K562 (cell line): ENCODE data around the gene TXNDC8. TPM values are rescaled to one million over a fixed set of nuclear protein-coding genes. Genes with fewer than 3 reads are reported as not detected.

Experiments used
- CTCFL ChIP-seq: IDR thresholded peaks from 2 replicates; pipeline ENCODE4 v1.6.1; 2011; ENCODE audit warnings: borderline replicate concordance, low read depth, mild to moderate bottlenecking, moderate library complexity, low read length; ENCODE audit not compliant: insufficient read depth, poor library complexity, severe bottlenecking
- FOXO4 ChIP-seq: fragments of 450-650 bp; formaldehyde crosslinking; IDR thresholded peaks from 2 replicates; pipeline ENCODE4 v1.4.0; 2020; ENCODE audit warnings: mild to moderate bottlenecking, moderate library complexity
- IFI16 ChIP-seq: fragments of 250-450 bp; sonication (Bioruptor Pico); IDR thresholded peaks from 2 replicates; pipeline ENCODE4 v2.1.2; 2022; ENCODE audit warnings: mild to moderate bottlenecking, inconsistent platforms
- IRF9 ChIP-seq: fragments of 450-650 bp; IDR thresholded peaks from 2 replicates; pipeline ENCODE4 v1.6.1; 2016; ENCODE audit warnings: missing biosample characterization, missing genetic modification characterization
- MLLT1 ChIP-seq, 2 experiments: fragments of 450-650 bp; IDR thresholded peaks; 2 replicates each; pipeline ENCODE4 v1.6.1; 2016
- SMAD4 ChIP-seq: fragments of 250-450 bp; sonication (Bioruptor Pico); conservative IDR thresholded peaks from 2 replicates; pipeline ENCODE4 v1.8.0; 2021; ENCODE audit warnings: inconsistent platforms, mild to moderate bottlenecking, moderate library complexity
- TAF9B ChIP-seq: fragments of 450-650 bp; IDR thresholded peaks from 2 replicates; pipeline ENCODE4 v1.6.1; 2018; ENCODE audit warnings: mild to moderate bottlenecking; ENCODE audit not compliant: partially characterized antibody
- ZBTB26 ChIP-seq: fragments of 450-650 bp; formaldehyde crosslinking; IDR thresholded peaks from 2 replicates; pipeline ENCODE4 v1.4.0; 2022; ENCODE audit warnings: missing genetic modification characterization
- ZFPM2 ChIP-seq: fragments of 250-450 bp; sonication (Bioruptor Pico); IDR thresholded peaks from 2 replicates; pipeline ENCODE4 v1.5.1; 2022; ENCODE audit warnings: mild to moderate bottlenecking
- ZNF121 ChIP-seq: sonication (generic); formaldehyde crosslinking; conservative IDR thresholded peaks from 2 replicates; pipeline ENCODE4 v1.8.0; 2022; ENCODE audit warnings: missing genetic modification reagents
- ZNF263 ChIP-seq: sonication (generic); formaldehyde crosslinking; IDR thresholded peaks from 2 replicates; pipeline ENCODE4 v1.8.0; 2022; ENCODE audit warnings: mild to moderate bottlenecking, missing genetic modification reagents, borderline replicate concordance
- ZNF3 ChIP-seq: fragments of 250-450 bp; sonication (Bioruptor Pico); IDR thresholded peaks from 2 replicates; pipeline ENCODE4 v1.5.0; 2021; ENCODE audit warnings: mild to moderate bottlenecking, moderate library complexity
- ZNF592 ChIP-seq: fragments of 450-650 bp; IDR thresholded peaks from 2 replicates; pipeline ENCODE4 v1.6.1; 2017; ENCODE audit warnings: antibody characterized with exemption, mild to moderate bottlenecking
- ZNF655 ChIP-seq: fragments of 250-450 bp; sonication (Bioruptor Pico); IDR thresholded peaks from 2 replicates; pipeline ENCODE4 v1.5.0; 2021
- polyA plus RNA-seq, 8 experiments: library from polyadenylated mRNA; depleted of rRNA in 4 of 8; stranded (reverse) in 5 of 8; unstranded in 3 of 8; fragments of >200 nt; fragmentation: Nextera tagmentation in 2 of 8; fragmentation: Illumina TruSeq in 1 of 8; extraction: Ambion mirVana in 2 of 8; extraction: Trizol in 1 of 8; gene quantifications; 2 replicates each; pipeline versions ENCODE4 v1.2.1 to v1.2.3, GENCODE V29; 2011 to 2014; ENCODE audit warnings: inconsistent platforms in 1 of 8, missing spikeins in 1 of 8
- total RNA-seq, 7 experiments: library from RNA; depleted of rRNA in 6 of 7; stranded (reverse); fragments of >200 nt in 6 of 7; fragmentation: Illumina TruSeq in 2 of 7; extraction: Trizol in 2 of 7; gene quantifications; 2 replicates each; pipeline versions ENCODE4 v1.2.1 to v1.2.3, GENCODE V29; 2011 to 2021; ENCODE audit warnings: low replicate concordance in 1 of 7

TXNDC8 gene
- total and polyA plus RNA-seq, 9 of the 15 experiments (the other 6 are each of a cell fraction or from before 2014, with no cell fraction given), result not detected

GRCh38 chr9:110371411-110372007, 33.8 kb upstream of the TXNDC8 start (continued):
- peak; percentile 39 to 89; a peak in 3 of 4 replicates for TF ChIP-seq MLLT1 (IDR thresholded peaks at IDR 0.05)
- no peak for TF ChIP-seq ZNF121 (CRISPR knock-in tag)
- TF ChIP-seq IRF9 (tag), result 0 out of 2 replicates have a peak, but pooled peaks have one; percentile 8
- peak; percentile 98 for TF ChIP-seq SMAD4
- TF ChIP-seq ZNF655 (CRISPR knock-in tag), result no peak
- TF ChIP-seq ZNF263, result no peak
- no peak for TF ChIP-seq CTCFL
- TF ChIP-seq FOXO4, result no peak
- no peak for TF ChIP-seq IFI16 (CRISPR knock-in tag)
- no peak for TF ChIP-seq TAF9B
- TF ChIP-seq ZFPM2 (CRISPR knock-in tag), result no peak
- no peak for TF ChIP-seq ZNF3
- no peak for TF ChIP-seq ZNF592
- TF ChIP-seq ZBTB26, result no peak
